Transverse colon (tissue), 4 donors: ENCODE measurements around the gene NECTIN1. TPM values are rescaled to one million over a fixed set of nuclear protein-coding genes. Genes with fewer than 3 reads are reported as not detected.

ENCODE experiments used
- DNase-seq: peaks from one replicate; pipeline ENCODE4 v3.0.0-alpha.2; 2019
- H3K27ac ChIP-seq, 4 donors: fragments of 200-600 bp; sonication (generic); 2 replicates each; pipeline ENCODE4 v1.5.1; 2016 to 2018; ENCODE audit warnings: inconsistent platforms in 4 of 4
- H3K27me3 ChIP-seq: fragments of 200-600 bp; sonication (generic); 2 replicates; pipeline ENCODE4 v1.5.1; 2017; ENCODE audit warnings: inconsistent platforms
- H3K36me3 ChIP-seq, 4 donors: fragments of 200-600 bp; sonication (generic); 2 replicates each; pipeline ENCODE4 v1.5.1; 2017 to 2019; ENCODE audit warnings: inconsistent platforms in 4 of 4
- H3K4me1 ChIP-seq, 4 donors: fragments of 200-600 bp; sonication (generic); 2 replicates each; pipeline ENCODE4 v1.5.1; 2017 to 2020; ENCODE audit warnings: inconsistent platforms in 4 of 4
- H3K4me3 ChIP-seq, 4 donors: fragments of 200-600 bp; sonication (generic); 1 replicate in 1 of 4; 2 replicates in 3 of 4; pipeline versions ENCODE4 v1.5.1 to v1.6.1; 2017 to 2019; ENCODE audit warnings: inconsistent platforms in 4 of 4
- H3K9me3 ChIP-seq, 2 donors: fragments of 200-600 bp; sonication (generic); 2 replicates each; pipeline ENCODE4 v1.5.1; 2017 to 2019; ENCODE audit warnings: inconsistent platforms in 2 of 2
- CTCF ChIP-seq, 5 experiments: fragments of 200-600 bp in 3 of 5; fragments of 450-650 bp in 2 of 5; sonication (generic) in 3 of 5; IDR thresholded peaks; 1 replicate in 2 of 5; 2 replicates in 3 of 5; pipeline ENCODE4 v1.5.1; 2016 to 2017; ENCODE audit warnings: antibody characterized with exemption in 5 of 5, inconsistent platforms in 3 of 5, mild to moderate bottlenecking in 2 of 5, moderate library complexity in 1 of 5
- EP300 ChIP-seq: sonication (generic); formaldehyde crosslinking; IDR thresholded peaks from one replicate; pipeline ENCODE4 v1.6.1; 2017; ENCODE audit warnings: antibody characterized with exemption, low read depth
- POLR2A ChIP-seq: fragments of 450-650 bp; IDR thresholded peaks from one replicate; pipeline ENCODE4 v1.6.1; 2016; ENCODE audit warnings: antibody characterized with exemption, mild to moderate bottlenecking, moderate library complexity
- POLR2AphosphoS5 ChIP-seq, 3 donors: sonication (generic); formaldehyde crosslinking; IDR thresholded peaks; one replicate each; pipeline ENCODE4 v1.6.1; 2016; ENCODE audit warnings: antibody characterized with exemption in 3 of 3
- WGBS, 2 donors: methylation state at CpG; one replicate each; pipeline ENCODE4 v1.1.5; 2018; ENCODE audit warnings: low coverage in 1 of 2; 5-methylcytosine and 5-hydroxymethylcytosine counted together
- in situ Hi-C, 4 donors: fragments of 200-750 bp; cut with MboI; loops; one replicate each; pipeline versions ENCODE4 v1.15.0 to v1.15.1; 2017; ENCODE audit warnings: low sequenced_read_pairs in 3 of 4, low pct_ligation_motif_present in 1 of 4, low pct_unique_long_range_greater_than_20kb in 1 of 4
- intact Hi-C: fragments of 100-400 bp; cut with DNase I; formaldehyde crosslinking; loops from one replicate; pipeline ENCODE4 v1.15.1; 2023; ENCODE audit warnings: low total_unique reads
- total RNA-seq, 4 donors: library from RNA; depleted of rRNA; stranded (reverse); fragments of >200 nt; gene quantifications; one replicate each; pipeline ENCODE4 v1.1.0, GENCODE V29; 2016

The NECTIN1 gene
- total RNA-seq, 4 donors from 2014 or later = 11.0 to 71.2 (median 12.6) TPM

GRCh38 chr11:119763071-119763728 is 34.2 kb upstream of the NECTIN1 start:
- peaks cover 0 to 4% (median 2%) of the 10 kb centered on the region in 4 donors for H3K4me1 ChIP-seq
- H3K4me3 ChIP-seq = no peak overlapping the region
- in situ Hi-C loops = no loop called here
- TF ChIP-seq EP300 = no peak
- no peak for TF ChIP-seq CTCF (IDR thresholded peaks at IDR 0.05)
- no peak for TF ChIP-seq POLR2AphosphoS5 (IDR thresholded peaks at IDR 0.05)
- TF ChIP-seq POLR2A = no peak
- H3K27ac ChIP-seq = no peak overlapping the region
- intact Hi-C loops = no loop called here
- H3K27me3 ChIP-seq = no peaks in the 10 kb centered on the region
- WGBS, 2 donors = 83% methylated on average over 1 to 11 of the region's 11 CpGs
- no peaks in the 10 kb centered on the region for H3K36me3 ChIP-seq
- no peak for DNase-seq
- peaks cover 0 to 3% of the 10 kb centered on the region in 2 donors for H3K9me3 ChIP-seq

- H3K4me3 ChIP-seq = no peak overlapping the region
- intact Hi-C loops = no loop called here
- no peaks in the 10 kb centered on the region for H3K27me3 ChIP-seq
- 89 to 93% methylated on average over 3 to 5 of the region's 5 CpGs for WGBS, 2 donors
- no peak overlapping the region for H3K27ac ChIP-seq
- no peaks in the 10 kb centered on the region for H3K9me3 ChIP-seq
- peaks cover 0 to 4% (median 2%) of the 10 kb centered on the region in 4 donors for H3K4me1 ChIP-seq
- no peak for DNase-seq
- in situ Hi-C loops = no loop called here
- H3K36me3 ChIP-seq = no peaks in the 10 kb centered on the region
- TF ChIP-seq CTCF (IDR thresholded peaks at IDR 0.05) = no peak
- no peak for TF ChIP-seq EP300
- TF ChIP-seq POLR2AphosphoS5 (IDR thresholded peaks at IDR 0.05) = no peak
Observed at GRCh38 chr11:119759747-119760412, 30.9 kb upstream of the NECTIN1 start.

GRCh38 chr11:119759324-119759723 is 30.3 kb upstream of the NECTIN1 start:
- TF ChIP-seq EP300 = no peak
- no peak for TF ChIP-seq POLR2AphosphoS5 (IDR thresholded peaks at IDR 0.05)
- no peak for TF ChIP-seq CTCF (IDR thresholded peaks at IDR 0.05)
- no peak for TF ChIP-seq POLR2A
- no peak for DNase-seq
- Histone ChIP-seq H3K4me1 (peaks cover 0 to 1% (median 0%) of the 10 kb centered on the region in 4 donors), H3K27ac (no peak overlapping the region), H3K9me3 (no peaks in the 10 kb centered on the region), H3K36me3 (no peaks in the 10 kb centered on the region), H3K4me3 (no peak overlapping the region), H3K27me3 (no peaks in the 10 kb centered on the region)
- intact Hi-C loops (no loop called here), in situ Hi-C loops (no loop called here)
- WGBS, 2 donors = 63 to 100% methylated on average over 1 to 7 of the region's 8 CpGs

GRCh38 chr11:119758291-119758690 is 29.3 kb upstream of the NECTIN1 start:
- in situ Hi-C loops = no loop called here
- Histone ChIP-seq H3K27ac (no peak overlapping the region), H3K9me3 (no peaks in the 10 kb centered on the region), H3K36me3 (no peaks in the 10 kb centered on the region), H3K4me1 (peaks cover 0 to under 1% (median 0%) of the 10 kb centered on the region in 4 donors), H3K27me3 (no peaks in the 10 kb centered on the region), H3K4me3 (no peak overlapping the region)
- intact Hi-C loops = no loop called here
- WGBS, 2 donors = 24 to 26% methylated on average over 2 of the region's 2 CpGs
- no peak for DNase-seq
- no peak for TF ChIP-seq POLR2A
- TF ChIP-seq POLR2AphosphoS5 (IDR thresholded peaks at IDR 0.05) = no peak
- TF ChIP-seq EP300 = no peak
- no peak for TF ChIP-seq CTCF (IDR thresholded peaks at IDR 0.05)
